K562 (cell line): ENCODE data around the gene MCCC2. TPM values are rescaled to one million over a fixed set of nuclear protein-coding genes. Genes with fewer than 3 reads are reported as not detected.

ENCODE experiments used
- ADNP ChIP-seq: fragments of 200-800 bp; sonication (Bioruptor generic); IDR thresholded peaks from 2 replicates; pipeline ENCODE4 v1.6.1; 2016; ENCODE audit warnings: missing genetic modification characterization, missing compliant biosample characterization
- ELF4 ChIP-seq: fragments of 450-650 bp; formaldehyde crosslinking; IDR thresholded peaks from 2 replicates; pipeline ENCODE4 v1.4.0; 2022; ENCODE audit warnings: missing genetic modification characterization
- GABPB1 ChIP-seq: sonication (generic); formaldehyde crosslinking; IDR thresholded peaks from 2 replicates; pipeline ENCODE4 v1.8.0; 2022; ENCODE audit warnings: mild to moderate bottlenecking, missing genetic modification reagents
- HDAC6 ChIP-seq: IDR thresholded peaks from 2 replicates; pipeline ENCODE4 v1.6.1; 2012; ENCODE audit warnings: low read depth, mild to moderate bottlenecking, control low read depth, inconsistent platforms, low read length, moderate library complexity
- NCOR1 ChIP-seq: fragments of 450-650 bp; IDR thresholded peaks from 2 replicates; pipeline ENCODE4 v1.6.1; 2016; ENCODE audit warnings: mild to moderate bottlenecking, moderate library complexity
- NFIX ChIP-seq: fragments of 250-450 bp; sonication (Bioruptor Pico); IDR thresholded peaks from 2 replicates; pipeline ENCODE4 v1.4.0; 2020; ENCODE audit warnings: low read depth, mild to moderate bottlenecking, moderate library complexity
- SAP30 ChIP-seq: fragments of 200-600 bp; sonication (generic); IDR thresholded peaks from 2 replicates; pipeline ENCODE4 v1.6.1; 2012; ENCODE audit warnings: borderline replicate concordance, low read depth, mild to moderate bottlenecking, moderate library complexity, low read length, control low read depth, inconsistent platforms; ENCODE audit not compliant: insufficient read depth, poor library complexity, severe bottlenecking
- SRSF7 ChIP-seq: fragments of 200-400 bp; formaldehyde crosslinking; optimal IDR thresholded peaks from 2 replicates; pipeline ENCODE3; 2017; ENCODE audit warnings: mild to moderate bottlenecking, low read depth, low read length
- ZC3H11A ChIP-seq: IDR thresholded peaks from 2 replicates; pipeline ENCODE4 v1.6.1; 2012; ENCODE audit warnings: low read depth, low read length, improper control_type of control experiment
- ZNF586 ChIP-seq: fragments of 450-650 bp; formaldehyde crosslinking; conservative IDR thresholded peaks from 2 replicates; pipeline ENCODE4 v1.4.0; 2020; ENCODE audit warnings: mild to moderate bottlenecking, moderate library complexity
- polyA plus RNA-seq, 8 experiments: library from polyadenylated mRNA; depleted of rRNA in 4 of 8; stranded (reverse) in 5 of 8; unstranded in 3 of 8; fragments of >200 nt; fragmentation: Nextera tagmentation in 2 of 8; fragmentation: Illumina TruSeq in 1 of 8; extraction: Ambion mirVana in 2 of 8; extraction: Trizol in 1 of 8; gene quantifications; 2 replicates each; pipeline versions ENCODE4 v1.2.1 to v1.2.3, GENCODE V29; 2011 to 2014; ENCODE audit warnings: inconsistent platforms in 1 of 8, missing spikeins in 1 of 8
- total RNA-seq, 7 experiments: library from RNA; depleted of rRNA in 6 of 7; stranded (reverse); fragments of >200 nt in 6 of 7; fragmentation: Illumina TruSeq in 2 of 7; extraction: Trizol in 2 of 7; gene quantifications; 2 replicates each; pipeline versions ENCODE4 v1.2.1 to v1.2.3, GENCODE V29; 2011 to 2021; ENCODE audit warnings: low replicate concordance in 1 of 7
- TF ChIP-seq, protein P1 (sequence below), 2 experiments: fragments of 450-650 bp in 1 of 2; sonication (generic) in 1 of 2; formaldehyde crosslinking in 1 of 2; IDR thresholded peaks; 2 replicates each; pipeline versions ENCODE4 v1.7.1 to v1.9.0; 2016 to 2022; ENCODE audit warnings: inconsistent platforms in 1 of 2, mild to moderate bottlenecking in 1 of 2, missing genetic modification reagents in 1 of 2
- TF ChIP-seq, protein P2 (sequence below): sonication (generic); formaldehyde crosslinking; IDR thresholded peaks from 2 replicates; pipeline ENCODE4 v1.8.0; 2022; ENCODE audit warnings: mild to moderate bottlenecking, missing genetic modification reagents
- TF ChIP-seq, protein P3 (sequence below): fragments of 150-350 bp; IDR thresholded peaks from 2 replicates; pipeline ENCODE4 v1.6.1; 2014; ENCODE audit warnings: low read depth, mild to moderate bottlenecking, low read length, borderline replicate concordance

Gene MCCC2
- total and polyA plus RNA-seq, 9 of the 15 experiments (the other 6 are each of a cell fraction or from before 2014, with no cell fraction given) = 17.1 to 77.9 (median 52.5) TPM

DNA sequence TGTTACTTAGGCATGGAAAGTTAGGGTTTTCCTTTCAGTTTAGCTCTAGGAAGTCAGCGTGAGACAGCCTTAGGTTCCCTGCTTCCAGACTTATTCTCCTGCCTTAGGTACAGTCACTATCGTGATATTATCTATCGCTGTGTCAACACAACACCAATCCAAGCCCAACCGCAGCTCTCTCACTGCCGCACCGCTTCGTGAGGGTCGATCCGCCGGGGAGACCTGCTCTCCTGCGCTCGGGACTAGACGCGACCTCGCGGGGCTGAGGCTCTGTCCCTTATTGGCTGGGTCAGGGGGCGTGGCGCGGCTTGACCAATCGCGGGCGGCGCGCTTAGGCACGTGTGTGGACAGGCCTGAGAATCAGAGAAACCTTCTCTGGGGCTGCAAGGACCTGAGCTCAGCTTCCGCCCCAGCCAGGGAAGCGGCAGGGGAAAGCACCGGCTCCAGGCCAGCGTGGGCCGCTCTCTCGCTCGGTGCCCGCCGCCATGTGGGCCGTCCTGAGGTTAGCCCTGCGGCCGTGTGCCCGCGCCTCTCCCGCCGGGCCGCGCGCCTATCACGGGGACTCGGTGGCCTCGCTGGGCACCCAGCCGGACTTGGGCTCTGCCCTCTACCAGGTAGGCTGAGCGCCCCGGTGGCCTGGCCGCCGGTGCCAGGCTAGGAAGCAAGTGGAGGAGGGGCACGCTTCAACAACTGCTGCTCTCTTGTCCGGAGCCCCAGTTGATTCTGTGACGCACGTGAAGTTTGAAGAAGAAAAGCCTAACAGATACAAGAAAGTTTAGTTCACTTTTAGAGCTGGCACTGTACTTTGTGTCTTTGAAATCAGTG is at the start of gene MCCC2 (continued):
- no peak for TF ChIP-seq SAP30
- TF ChIP-seq ADNP (tag) = no peak
- no peak for TF ChIP-seq ZNF586 (CRISPR knock-in tag)
- TF ChIP-seq, protein P1, sequence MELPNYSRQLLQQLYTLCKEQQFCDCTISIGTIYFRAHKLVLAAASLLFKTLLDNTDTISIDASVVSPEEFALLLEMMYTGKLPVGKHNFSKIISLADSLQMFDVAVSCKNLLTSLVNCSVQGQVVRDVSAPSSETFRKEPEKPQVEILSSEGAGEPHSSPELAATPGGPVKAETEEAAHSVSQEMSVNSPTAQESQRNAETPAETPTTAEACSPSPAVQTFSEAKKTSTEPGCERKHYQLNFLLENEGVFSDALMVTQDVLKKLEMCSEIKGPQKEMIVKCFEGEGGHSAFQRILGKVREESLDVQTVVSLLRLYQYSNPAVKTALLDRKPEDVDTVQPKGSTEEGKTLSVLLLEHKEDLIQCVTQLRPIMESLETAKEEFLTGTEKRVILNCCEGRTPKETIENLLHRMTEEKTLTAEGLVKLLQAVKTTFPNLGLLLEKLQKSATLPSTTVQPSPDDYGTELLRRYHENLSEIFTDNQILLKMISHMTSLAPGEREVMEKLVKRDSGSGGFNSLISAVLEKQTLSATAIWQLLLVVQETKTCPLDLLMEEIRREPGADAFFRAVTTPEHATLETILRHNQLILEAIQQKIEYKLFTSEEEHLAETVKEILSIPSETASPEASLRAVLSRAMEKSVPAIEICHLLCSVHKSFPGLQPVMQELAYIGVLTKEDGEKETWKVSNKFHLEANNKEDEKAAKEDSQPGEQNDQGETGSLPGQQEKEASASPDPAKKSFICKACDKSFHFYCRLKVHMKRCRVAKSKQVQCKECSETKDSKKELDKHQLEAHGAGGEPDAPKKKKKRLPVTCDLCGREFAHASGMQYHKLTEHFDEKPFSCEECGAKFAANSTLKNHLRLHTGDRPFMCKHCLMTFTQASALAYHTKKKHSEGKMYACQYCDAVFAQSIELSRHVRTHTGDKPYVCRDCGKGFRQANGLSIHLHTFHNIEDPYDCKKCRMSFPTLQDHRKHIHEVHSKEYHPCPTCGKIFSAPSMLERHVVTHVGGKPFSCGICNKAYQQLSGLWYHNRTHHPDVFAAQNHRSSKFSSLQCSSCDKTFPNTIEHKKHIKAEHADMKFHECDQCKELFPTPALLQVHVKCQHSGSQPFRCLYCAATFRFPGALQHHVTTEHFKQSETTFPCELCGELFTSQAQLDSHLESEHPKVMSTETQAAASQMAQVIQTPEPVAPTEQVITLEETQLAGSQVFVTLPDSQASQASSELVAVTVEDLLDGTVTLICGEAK (IDR thresholded peaks at IDR 0.05) = no peak
- TF ChIP-seq, protein P1 (CRISPR knock-in tag; IDR thresholded peaks at IDR 0.05) = no peak
- TF ChIP-seq ELF4 (CRISPR knock-in tag) = no peak
- TF ChIP-seq SRSF7 = no peak
- no peak for TF ChIP-seq NFIX (CRISPR knock-in tag)
- no peak for TF ChIP-seq NCOR1
- no peak for TF ChIP-seq ZC3H11A
- no peak for TF ChIP-seq HDAC6
- peak; percentile 45 for TF ChIP-seq GABPB1 (CRISPR knock-in tag)
- TF ChIP-seq, protein P2, sequence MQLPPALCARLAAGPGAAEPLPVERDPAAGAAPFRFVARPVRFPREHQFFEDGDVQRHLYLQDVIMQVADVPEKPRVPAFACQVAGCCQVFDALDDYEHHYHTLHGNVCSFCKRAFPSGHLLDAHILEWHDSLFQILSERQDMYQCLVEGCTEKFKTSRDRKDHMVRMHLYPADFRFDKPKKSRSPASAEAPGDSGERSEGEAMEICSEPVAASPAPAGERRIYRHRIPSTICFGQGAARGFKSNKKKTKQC (CRISPR knock-in tag) = no peak; the same call in 1 of the 2 replicates
- TF ChIP-seq, protein P3, sequence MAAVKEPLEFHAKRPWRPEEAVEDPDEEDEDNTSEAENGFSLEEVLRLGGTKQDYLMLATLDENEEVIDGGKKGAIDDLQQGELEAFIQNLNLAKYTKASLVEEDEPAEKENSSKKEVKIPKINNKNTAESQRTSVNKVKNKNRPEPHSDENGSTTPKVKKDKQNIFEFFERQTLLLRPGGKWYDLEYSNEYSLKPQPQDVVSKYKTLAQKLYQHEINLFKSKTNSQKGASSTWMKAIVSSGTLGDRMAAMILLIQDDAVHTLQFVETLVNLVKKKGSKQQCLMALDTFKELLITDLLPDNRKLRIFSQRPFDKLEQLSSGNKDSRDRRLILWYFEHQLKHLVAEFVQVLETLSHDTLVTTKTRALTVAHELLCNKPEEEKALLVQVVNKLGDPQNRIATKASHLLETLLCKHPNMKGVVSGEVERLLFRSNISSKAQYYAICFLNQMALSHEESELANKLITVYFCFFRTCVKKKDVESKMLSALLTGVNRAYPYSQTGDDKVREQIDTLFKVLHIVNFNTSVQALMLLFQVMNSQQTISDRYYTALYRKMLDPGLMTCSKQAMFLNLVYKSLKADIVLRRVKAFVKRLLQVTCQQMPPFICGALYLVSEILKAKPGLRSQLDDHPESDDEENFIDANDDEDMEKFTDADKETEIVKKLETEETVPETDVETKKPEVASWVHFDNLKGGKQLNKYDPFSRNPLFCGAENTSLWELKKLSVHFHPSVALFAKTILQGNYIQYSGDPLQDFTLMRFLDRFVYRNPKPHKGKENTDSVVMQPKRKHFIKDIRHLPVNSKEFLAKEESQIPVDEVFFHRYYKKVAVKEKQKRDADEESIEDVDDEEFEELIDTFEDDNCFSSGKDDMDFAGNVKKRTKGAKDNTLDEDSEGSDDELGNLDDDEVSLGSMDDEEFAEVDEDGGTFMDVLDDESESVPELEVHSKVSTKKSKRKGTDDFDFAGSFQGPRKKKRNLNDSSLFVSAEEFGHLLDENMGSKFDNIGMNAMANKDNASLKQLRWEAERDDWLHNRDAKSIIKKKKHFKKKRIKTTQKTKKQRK = no peak
